GM19238 (cell line): ENCODE data around the gene RIIAD1.

ENCODE experiments used
- DNase-seq: peaks from one replicate; pipeline ENCODE4 v3.0.0; 2011; ENCODE audit warnings: low spot score; ENCODE audit not compliant: insufficient read length

RIIAD1 gene

GRCh38 chr1:151710187-151710840 is 11.0 kb upstream of the RIIAD1 start:
- no peak for DNase-seq

- DNase-seq: no peak
Measured at GRCh38 chr1:151711044-151711800, 10.1 kb upstream of the RIIAD1 start.

GRCh38 chr1:151711951-151712350 is 9.4 kb upstream of the RIIAD1 start:
- DNase-seq: no peak

- no peak for DNase-seq
Measured at GRCh38 chr1:151713044-151713443, 8.3 kb upstream of the RIIAD1 start.

GRCh38 chr1:151713874-151714273 is 7.4 kb upstream of the RIIAD1 start:
- no peak for DNase-seq

GRCh38 chr1:151714820-151715725 is 6.2 kb upstream of the RIIAD1 start:
- DNase-seq: no peak

GRCh38 chr1:151715726-151716404 is 5.5 kb upstream of the RIIAD1 start:
- DNase-seq: no peak

- no peak for DNase-seq
Measured at GRCh38 chr1:151716405-151716762, 4.9 kb upstream of the RIIAD1 start.

- DNase-seq: no peak
Measured at GRCh38 chr1:151716771-151717631, 4.3 kb upstream of the RIIAD1 start, which contains the start of gene CELF3. CELF3 (minus strand) TSS chr1:151716803; CDS start chr1:151716020, 783 bp downstream.

GRCh38 chr1:151718011-151718431 is 3.3 kb upstream of the RIIAD1 start:
- no peak for DNase-seq

GRCh38 chr1:151718666-151719065 is 2.7 kb upstream of the RIIAD1 start:
- no peak for DNase-seq

GRCh38 chr1:151720125-151720524 is 1.2 kb upstream of the RIIAD1 start:
- DNase-seq: no peak

- DNase-seq: peak; percentile 71
Measured at GRCh38 chr1:151720554-151720953, 768 bp upstream of the RIIAD1 start.

GRCh38 chr1:151721788-151722510 is 627 bp downstream of the RIIAD1 start:
- no peak for DNase-seq

GRCh38 chr1:151723726-151724370 is 2.5 kb downstream of the RIIAD1 start:
- no peak for DNase-seq

- DNase-seq: no peak
Measured at GRCh38 chr1:151728151-151729054, 7.1 kb downstream of the RIIAD1 start.

GRCh38 chr1:151729157-151729965 is 8.0 kb downstream of the RIIAD1 start:
- DNase-seq: no peak
